BJ (cell line): ENCODE measurements around the gene TGM6. TPM values are rescaled to one million over a fixed set of nuclear protein-coding genes. Genes with fewer than 3 reads are reported as not detected.

Experiments
- CTCF ChIA-PET: fragments of 350-600 bp; formaldehyde crosslinking; extraction: SDS; loops from one replicate; lab custom pipeline; 2021; ENCODE audit warnings: antibody characterized with exemption, inconsistent platforms; lab: Yijun Ruan, JAX
- POLR2A ChIA-PET: fragments of 300-600 bp; sonication (Branson Sonifier 250); formaldehyde crosslinking; extraction: SDS; loops from one replicate; lab custom pipeline; 2021; ENCODE audit warnings: antibody characterized with exemption; lab: Charles Lee
- DNase-seq: peaks from one replicate; pipeline ENCODE4 v3.0.0-alpha.2; 2011; ENCODE audit warnings: low read depth
- H3K27me3 ChIP-seq: 2 replicates; pipeline ENCODE4 v1.6.0; 2011; ENCODE audit warnings: low read length; ENCODE audit not compliant: control insufficient read depth, insufficient read depth
- H3K36me3 ChIP-seq: 2 replicates; pipeline ENCODE4 v1.5.1; 2011; ENCODE audit warnings: low read length; ENCODE audit not compliant: control insufficient read depth, insufficient read depth
- H3K4me3 ChIP-seq: 2 replicates; pipeline ENCODE4 v1.5.1; 2011; ENCODE audit warnings: low read depth, mild to moderate bottlenecking, control low read depth, low read length
- CTCF ChIP-seq: IDR thresholded peaks from 2 replicates; pipeline ENCODE4 v1.5.1; 2011; ENCODE audit warnings: low read depth, mild to moderate bottlenecking, control low read depth, inconsistent platforms, low read length, moderate library complexity; ENCODE audit not compliant: insufficient read depth
- polyA plus RNA-seq: library from polyadenylated mRNA; depleted of rRNA; stranded (reverse); fragments of >200 nt; gene quantifications from 2 replicates; pipeline ENCODE4 v1.2.3, GENCODE V29; 2011; rRNA removed
- small RNA-seq: library from RNA; depleted of rRNA; stranded (forward); fragments of <200 nt; gene quantifications from one replicate; pipeline ENCODE3, GENCODE V24; 2012; ENCODE audit warnings: low replicate concordance, low read depth; ENCODE audit not compliant: insufficient read length

The TGM6 gene
- polyA plus RNA-seq, 1 experiment = not detected

GRCh38 chr20:2475850-2476741 is 95.4 kb downstream of the TGM6 start:
- Histone ChIP-seq H3K27me3 (no peaks in the 10 kb centered on the region), H3K36me3 (0 out of 2 replicates have a peak, but pooled peaks cover 1% of the 10 kb centered on the region), H3K4me3 (no peak overlapping the region)
- POLR2A ChIA-PET = no interaction called here
- TF ChIP-seq CTCF = no peak
- CTCF ChIA-PET = interaction anchor here (0.7 to 1.6 kb wide), 2 partner anchors 17 to 559 kb away, joined by 3 read pairs; no protein-coding TSS in a partner anchor
- no peak for DNase-seq

GRCh38 chr20:2476742-2477615 is 96.3 kb downstream of the TGM6 start:
- ChIA-PET CTCF (interaction anchor here (1.6 kb wide), 1 partner anchor 16 kb away, joined by 3 read pairs; no protein-coding TSS in a partner anchor), POLR2A (no interaction called here)
- Histone ChIP-seq H3K4me3 (no peak overlapping the region), H3K27me3 (no peaks in the 10 kb centered on the region), H3K36me3 (peaks cover 3% of the 10 kb centered on the region; the same call in 1 of the 2 replicates)
- TF ChIP-seq CTCF = 0 out of 2 replicates have a peak, but pooled peaks have one; percentile 10
- DNase-seq = no peak

GRCh38 chr20:2480381-2480780 is 99.7 kb downstream of the TGM6 start:
- H3K27me3 ChIP-seq = no peaks in the 10 kb centered on the region
- TF ChIP-seq CTCF = no peak
- ChIA-PET POLR2A (no interaction called here), CTCF (no interaction called here)
- H3K4me3 ChIP-seq = no peak overlapping the region
- peaks cover 14% of the 10 kb centered on the region for H3K36me3 ChIP-seq
- no peak for DNase-seq

Small RNAs within 50 kb of the gene (small RNA-seq; reads per million reads assigned to genes)
- not detected for gene RF00019

Other genes with a start within 250 kb of the TGM6 start
- gene TGM3, start 84.9 kb upstream of the TGM6 start, polyA plus RNA-seq = not detected in 2 replicates
- gene SNRPB, start 89.9 kb downstream of the TGM6 start, polyA plus RNA-seq = 149 and 178 TPM in 2 replicates
- 8.2 and 9.8 TPM in 2 replicates for gene ZNF343, start 128.0 kb downstream of the TGM6 start, polyA plus RNA-seq
- not detected in 2 replicates for gene TMC2, start 155.7 kb downstream of the TGM6 start, polyA plus RNA-seq